Mesendoderm (in vitro differentiated cells): ENCODE results near the gene KIAA1217.

Experiments
- DNase-seq: peaks from one replicate; pipeline ENCODE4 v3.0.0; 2013
- H2AK5ac ChIP-seq: 2 replicates; pipeline ENCODE4 v1.6.1; 2013; ENCODE audit warnings: low read length, inconsistent platforms
- H2BK120ac ChIP-seq: 2 replicates; pipeline ENCODE4 v1.6.1; 2013; ENCODE audit warnings: low read depth, mild to moderate bottlenecking, low read length, moderate library complexity, mixed read lengths
- H2BK15ac ChIP-seq: replicated peaks from 2 replicates; pipeline ENCODE4 v1.6.1; 2013; ENCODE audit warnings: low read depth, mild to moderate bottlenecking, moderate library complexity
- H2BK5ac ChIP-seq: 2 replicates; pipeline ENCODE4 v1.6.1; 2013; ENCODE audit warnings: low read length, inconsistent platforms
- H3K18ac ChIP-seq: 2 replicates; pipeline ENCODE4 v1.6.1; 2013; ENCODE audit warnings: mild to moderate bottlenecking, low read length, mixed read lengths
- H3K23ac ChIP-seq: one replicate; pipeline ENCODE4 v1.6.1; 2013; ENCODE audit warnings: low read length
- H3K27ac ChIP-seq: 2 replicates; pipeline ENCODE4 v1.5.1; 2013; ENCODE audit warnings: low read depth, mild to moderate bottlenecking, inconsistent platforms, low read length, moderate library complexity
- H3K27me3 ChIP-seq: 2 replicates; pipeline ENCODE4 v1.6.1; 2013; ENCODE audit warnings: low read length, control low read depth, mild to moderate bottlenecking, inconsistent platforms; ENCODE audit not compliant: insufficient read depth, poor library complexity
- H3K36me3 ChIP-seq: 2 replicates; pipeline ENCODE4 v1.6.1; 2013; ENCODE audit warnings: low read length, inconsistent platforms; ENCODE audit not compliant: control insufficient read depth, insufficient read depth
- H3K4ac ChIP-seq: one replicate; pipeline ENCODE4 v1.6.1; 2013; ENCODE audit warnings: low read depth, mild to moderate bottlenecking, low read length, moderate library complexity
- H3K4me1 ChIP-seq: 2 replicates; pipeline ENCODE4 v1.6.1; 2013; ENCODE audit warnings: low read depth, low read length, inconsistent platforms; ENCODE audit not compliant: control insufficient read depth
- H3K4me2 ChIP-seq: 2 replicates; pipeline ENCODE4 v1.6.1; 2013; ENCODE audit warnings: low read length
- H3K4me3 ChIP-seq: 2 replicates; pipeline ENCODE4 v1.5.1; 2013; ENCODE audit warnings: mild to moderate bottlenecking, low read length
- H3K56ac ChIP-seq: one replicate; pipeline ENCODE4 v1.6.1; 2013; ENCODE audit warnings: low read length
- H3K79me1 ChIP-seq: 2 replicates; pipeline ENCODE4 v1.6.1; 2013; ENCODE audit warnings: low read length, inconsistent platforms
- H3K79me2 ChIP-seq: 2 replicates; pipeline ENCODE4 v1.6.1; 2013; ENCODE audit warnings: mild to moderate bottlenecking, low read length; ENCODE audit not compliant: control insufficient read depth, insufficient read depth
- H3K9ac ChIP-seq: 2 replicates; pipeline ENCODE4 v1.6.1; 2013; ENCODE audit warnings: low read length, inconsistent platforms
- H4K5ac ChIP-seq: one replicate; pipeline ENCODE4 v1.6.1; 2013; ENCODE audit warnings: low read length
- H4K8ac ChIP-seq: one replicate; pipeline ENCODE4 v1.6.1; 2013; ENCODE audit warnings: low read depth, mild to moderate bottlenecking, control low read depth, low read length, moderate library complexity
- WGBS: extraction: QIAGEN DNeasy Blood & Tissue Kit; methylation state at CpG from one replicate; pipeline ENCODE4 v1.1.7; 2013; ENCODE audit warnings: low lambda C conversion rate, missing lambda C conversion rate; ENCODE audit not compliant: insufficient coverage; ENCODE audit errors: extremely low coverage; 5-methylcytosine and 5-hydroxymethylcytosine counted together

Gene KIAA1217

GRCh38 chr10:24383681-24384106 lies 174.8 kb downstream of the KIAA1217 start:
- Histone ChIP-seq H2AK5ac (no peak overlapping the region), H3K36me3 (no peaks in the 10 kb centered on the region), H3K23ac (no peak overlapping the region), H3K79me2 (no peaks in the 10 kb centered on the region), H3K4me1 (peaks cover 3% of the 10 kb centered on the region), H3K4me2 (no peak overlapping the region), H3K27ac (peak overlapping the region; percentile 83), H2BK120ac (peak overlapping the region; percentile 55), H3K4ac (no peak overlapping the region), H3K79me1 (no peaks in the 10 kb centered on the region), H2BK15ac (no peak overlapping the region), H3K4me3 (no peak overlapping the region), H4K8ac (no peak overlapping the region), H2BK5ac (no peak overlapping the region), H3K9ac (no peak overlapping the region), H3K18ac (peak overlapping the region; percentile 71), H3K56ac (peak overlapping the region; percentile 75), H3K27me3 (no peaks in the 10 kb centered on the region), H4K5ac (no peak overlapping the region)
- peak; percentile 94 for DNase-seq
- no CpG with 5 or more reads among the region's 10 CpGs for WGBS

- Histone ChIP-seq H3K4me2 (no peak overlapping the region), H3K9ac (no peak overlapping the region), H3K27ac (no peak overlapping the region), H3K36me3 (no peaks in the 10 kb centered on the region), H4K8ac (no peak overlapping the region), H3K4me3 (no peak overlapping the region), H3K27me3 (no peaks in the 10 kb centered on the region), H3K79me1 (no peaks in the 10 kb centered on the region), H3K4ac (no peak overlapping the region), H2BK120ac (no peak overlapping the region), H2AK5ac (no peak overlapping the region), H3K79me2 (no peaks in the 10 kb centered on the region), H3K56ac (peak overlapping the region; percentile 25), H4K5ac (no peak overlapping the region), H3K23ac (no peak overlapping the region), H3K18ac (no peak overlapping the region), H2BK15ac (no peak overlapping the region), H3K4me1 (peaks cover 3% of the 10 kb centered on the region), H2BK5ac (no peak overlapping the region)
- whole genome bisulfite sequencing = no CpG with 5 or more reads among the region's 5 CpGs
- no peak for DNase-seq
Measured at GRCh38 chr10:24384954-24385353, 176.0 kb downstream of the KIAA1217 start.

- no peak overlapping the region for H3K23ac ChIP-seq
- H3K79me1 ChIP-seq = no peaks in the 10 kb centered on the region
- no CpG with 5 or more reads among the region's 7 CpGs for WGBS
Measured at GRCh38 chr10:24385776-24386175, 176.8 kb downstream of the KIAA1217 start.

GRCh38 chr10:24390146-24390700 lies 181.3 kb downstream of the KIAA1217 start:
- H3K4me3 ChIP-seq = no peak overlapping the region
- no peaks in the 10 kb centered on the region for H3K79me2 ChIP-seq
- H2BK15ac ChIP-seq = no peak overlapping the region
- no peak overlapping the region for H3K4ac ChIP-seq
- H4K8ac ChIP-seq = no peak overlapping the region
- no peaks in the 10 kb centered on the region for H3K36me3 ChIP-seq
- no peak overlapping the region for H3K23ac ChIP-seq
- no peak for DNase-seq
- no peaks in the 10 kb centered on the region for H3K4me1 ChIP-seq
- WGBS = no CpG with 5 or more reads among the region's 2 CpGs
- H2BK5ac ChIP-seq = no peak overlapping the region
- no peak overlapping the region for H2AK5ac ChIP-seq
- no peak overlapping the region for H3K18ac ChIP-seq
- H3K79me1 ChIP-seq = no peaks in the 10 kb centered on the region
- no peaks in the 10 kb centered on the region for H3K27me3 ChIP-seq
- H3K27ac ChIP-seq = no peak overlapping the region
- no peak overlapping the region for H3K9ac ChIP-seq
- no peak overlapping the region for H4K5ac ChIP-seq
- H3K56ac ChIP-seq = no peak overlapping the region
- H2BK120ac ChIP-seq = no peak overlapping the region
- H3K4me2 ChIP-seq = no peak overlapping the region

More at GRCh38 chr10:24385776-24386175, 176.8 kb downstream of the KIAA1217 start:
- no peaks in the 10 kb centered on the region for H3K36me3 ChIP-seq
- H2BK120ac ChIP-seq = no peak overlapping the region
- H3K4me3 ChIP-seq = no peak overlapping the region
- H4K5ac ChIP-seq = no peak overlapping the region
- no peaks in the 10 kb centered on the region for H3K79me2 ChIP-seq
- H3K9ac ChIP-seq = no peak overlapping the region
- H2AK5ac ChIP-seq = no peak overlapping the region
- no peak overlapping the region for H3K27ac ChIP-seq
- no peaks in the 10 kb centered on the region for H3K27me3 ChIP-seq
- H3K56ac ChIP-seq = no peak overlapping the region
- H2BK15ac ChIP-seq = no peak overlapping the region
- no peak for DNase-seq
- H3K4me1 ChIP-seq = peaks cover 3% of the 10 kb centered on the region
- H4K8ac ChIP-seq = no peak overlapping the region
- H3K18ac ChIP-seq = no peak overlapping the region
- no peak overlapping the region for H2BK5ac ChIP-seq
- H3K4ac ChIP-seq = no peak overlapping the region
- H3K4me2 ChIP-seq = no peak overlapping the region

- Histone ChIP-seq H3K4ac (no peak overlapping the region), H4K5ac (no peak overlapping the region), H4K8ac (no peak overlapping the region), H3K18ac (no peak overlapping the region), H3K79me1 (no peaks in the 10 kb centered on the region), H3K56ac (no peak overlapping the region), H3K4me1 (no peaks in the 10 kb centered on the region), H2BK15ac (no peak overlapping the region), H3K27ac (no peak overlapping the region), H3K4me2 (no peak overlapping the region), H2BK120ac (no peak overlapping the region), H3K27me3 (no peaks in the 10 kb centered on the region), H2BK5ac (no peak overlapping the region), H2AK5ac (no peak overlapping the region), H3K4me3 (no peak overlapping the region), H3K23ac (no peak overlapping the region), H3K36me3 (no peaks in the 10 kb centered on the region), H3K79me2 (no peaks in the 10 kb centered on the region), H3K9ac (no peak overlapping the region)
- no CpG with 5 or more reads among the region's 1 CpG for WGBS
- no peak for DNase-seq
Measured at GRCh38 chr10:24390746-24391145, 181.8 kb downstream of the KIAA1217 start.

GRCh38 chr10:24393201-24393600 lies 184.3 kb downstream of the KIAA1217 start:
- H3K56ac ChIP-seq = no peak overlapping the region
- no peak overlapping the region for H3K23ac ChIP-seq
- H3K27me3 ChIP-seq = no peaks in the 10 kb centered on the region
- H4K8ac ChIP-seq = no peak overlapping the region
- H3K9ac ChIP-seq = no peak overlapping the region
- no peak overlapping the region for H2AK5ac ChIP-seq
- H2BK15ac ChIP-seq = no peak overlapping the region
- H3K18ac ChIP-seq = no peak overlapping the region
- H3K27ac ChIP-seq = no peak overlapping the region
- no CpG with 5 or more reads among the region's 5 CpGs for WGBS
- no peak overlapping the region for H2BK120ac ChIP-seq
- no peaks in the 10 kb centered on the region for H3K79me1 ChIP-seq
- H4K5ac ChIP-seq = no peak overlapping the region
- H3K4me3 ChIP-seq = no peak overlapping the region
- no peak overlapping the region for H3K4ac ChIP-seq
- no peaks in the 10 kb centered on the region for H3K79me2 ChIP-seq
- no peak for DNase-seq
- H3K4me1 ChIP-seq = no peaks in the 10 kb centered on the region
- H3K36me3 ChIP-seq = no peaks in the 10 kb centered on the region
- H3K4me2 ChIP-seq = no peak overlapping the region
- no peak overlapping the region for H2BK5ac ChIP-seq
